ENCODE results near the gene RNF144A.

DNA sequence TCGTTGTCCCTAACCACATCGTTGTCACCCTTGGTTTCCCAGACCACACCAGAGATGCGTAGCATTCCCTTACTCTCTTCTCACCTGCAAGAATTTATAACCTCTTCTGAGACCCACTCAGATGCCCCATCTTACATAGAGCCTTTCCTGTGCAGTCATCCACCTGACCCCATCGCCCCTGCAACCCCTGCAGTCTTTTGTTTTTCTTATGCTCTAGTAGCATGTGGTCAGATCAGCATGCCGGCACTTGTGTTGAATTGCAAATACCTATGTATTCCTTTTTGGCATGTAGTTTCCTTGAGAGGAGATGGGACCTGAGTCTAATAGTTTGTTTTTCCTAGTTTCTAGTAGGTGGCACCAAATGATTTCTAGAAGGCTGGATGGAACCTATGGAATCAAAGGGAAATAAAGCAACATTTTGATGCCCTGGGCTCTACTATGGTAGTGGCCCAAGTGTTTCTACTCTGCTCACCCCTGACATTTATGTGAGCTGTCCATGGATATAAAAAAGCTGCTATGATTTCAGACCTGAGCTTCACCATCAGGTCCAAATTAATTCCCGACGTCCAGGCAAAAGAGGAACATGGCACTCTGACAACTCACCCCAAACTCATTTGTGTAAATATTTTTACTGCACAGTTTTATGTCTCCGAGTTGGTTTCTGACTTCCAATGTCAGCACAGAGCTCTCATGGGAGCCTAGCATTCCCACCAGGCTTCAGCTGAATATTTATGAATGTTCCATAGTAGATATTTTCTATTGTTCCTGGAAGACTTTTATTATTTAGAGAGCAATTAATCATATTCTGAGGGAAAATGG is 143.6 kb downstream of the RNF144A start:
- TF ChIP-seq, protein P1, sequence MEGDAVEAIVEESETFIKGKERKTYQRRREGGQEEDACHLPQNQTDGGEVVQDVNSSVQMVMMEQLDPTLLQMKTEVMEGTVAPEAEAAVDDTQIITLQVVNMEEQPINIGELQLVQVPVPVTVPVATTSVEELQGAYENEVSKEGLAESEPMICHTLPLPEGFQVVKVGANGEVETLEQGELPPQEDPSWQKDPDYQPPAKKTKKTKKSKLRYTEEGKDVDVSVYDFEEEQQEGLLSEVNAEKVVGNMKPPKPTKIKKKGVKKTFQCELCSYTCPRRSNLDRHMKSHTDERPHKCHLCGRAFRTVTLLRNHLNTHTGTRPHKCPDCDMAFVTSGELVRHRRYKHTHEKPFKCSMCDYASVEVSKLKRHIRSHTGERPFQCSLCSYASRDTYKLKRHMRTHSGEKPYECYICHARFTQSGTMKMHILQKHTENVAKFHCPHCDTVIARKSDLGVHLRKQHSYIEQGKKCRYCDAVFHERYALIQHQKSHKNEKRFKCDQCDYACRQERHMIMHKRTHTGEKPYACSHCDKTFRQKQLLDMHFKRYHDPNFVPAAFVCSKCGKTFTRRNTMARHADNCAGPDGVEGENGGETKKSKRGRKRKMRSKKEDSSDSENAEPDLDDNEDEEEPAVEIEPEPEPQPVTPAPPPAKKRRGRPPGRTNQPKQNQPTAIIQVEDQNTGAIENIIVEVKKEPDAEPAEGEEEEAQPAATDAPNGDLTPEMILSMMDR (conservative IDR thresholded peaks at IDR 0.05; ENCODE audit: low read depth, low read length): no peak
- TF ChIP-seq EZH2 (IDR thresholded peaks at IDR 0.05; ENCODE audit: borderline replicate concordance, low read depth, low read length, poor library complexity, severe bottlenecking): no peak

All from A673 (cell line).